HepG2 (cell line): Measurements from ENCODE around the gene GPC6. TPM values are rescaled to one million over a fixed set of nuclear protein-coding genes. Genes with fewer than 3 reads are reported as not detected.

Source experiments
- ATAC-seq: fragments of 200-7000 bp; cut with Tn5 transposase; 3 replicates; pipeline ENCODE4 v1.9.1; 2020; ENCODE audit warnings: mild to moderate bottlenecking, moderate library complexity
- BruUV-seq: library from RNA; stranded (reverse); fragments of 400-500 nt; replicated peaks from 2 replicates; lab custom pipeline; 2021; lab: Mats Ljungman, UMichigan
- CTCF ChIA-PET: fragments of 300-600 bp; formaldehyde crosslinking; extraction: SDS; loops from one replicate; lab custom pipeline; 2021; ENCODE audit warnings: low total read pairs, inconsistent platforms, low intra/inter-chr PET ratio; lab: Yijun Ruan, JAX
- POLR2A ChIA-PET: fragments of 350-600 bp; sonication (Branson Sonifier 250); formaldehyde crosslinking; loops from one replicate; lab custom pipeline; 2020; ENCODE audit warnings: antibody characterized with exemption, inconsistent platforms; lab: Yijun Ruan, JAX
- DNase-seq: peaks from one replicate; pipeline ENCODE4 v3.0.0-alpha.2; 2015; ENCODE audit warnings: low spot score
- FAIRE-seq: peaks from 3 replicates; lab custom pipeline; 2011; peaks lifted over from hg19 to GRCh38; lab: Jason Lieb, UNC
- H2AFZ ChIP-seq: one replicate; pipeline ENCODE4 v1.6.1; 2011; ENCODE audit warnings: low read length, inconsistent platforms
- H3K27ac ChIP-seq: fragments of 300-600 bp; 3 replicates; pipeline ENCODE4 v1.8.0; 2011; ENCODE audit warnings: mixed run types, mild to moderate bottlenecking, mixed read lengths, low read length, inconsistent platforms; ENCODE audit not compliant: insufficient read depth; ENCODE audit errors: extremely low read length
- H3K27me3 ChIP-seq, 2 experiments: fragments of 200-600 bp in 1 of 2; 2 replicates in 1 of 2; 3 replicates in 1 of 2; pipeline versions ENCODE4 v1.6.0 to v1.8.0; 2011; ENCODE audit warnings: low read length in 2 of 2, mild to moderate bottlenecking in 2 of 2, moderate library complexity in 2 of 2, inconsistent platforms in 1 of 2; ENCODE audit not compliant: insufficient read depth in 2 of 2, control insufficient read depth in 1 of 2
- H3K36me3 ChIP-seq, 2 experiments: fragments of 200-600 bp in 1 of 2; replicated peaks in 1 of 2; 2 replicates in 1 of 2; 3 replicates in 1 of 2; pipeline versions ENCODE4 v1.5.1 to v1.8.0; 2011; ENCODE audit warnings: low read length in 2 of 2, inconsistent platforms in 1 of 2; ENCODE audit not compliant: insufficient read depth in 2 of 2, control insufficient read depth in 1 of 2
- H3K4me1 ChIP-seq: 2 replicates; pipeline ENCODE4 v1.5.1; 2012; ENCODE audit warnings: low read length, inconsistent platforms; ENCODE audit not compliant: insufficient read depth
- H3K4me2 ChIP-seq: 2 replicates; pipeline ENCODE4 v1.6.0; 2011; ENCODE audit warnings: low read depth, low read length, inconsistent platforms
- H3K4me3 ChIP-seq, 3 experiments: fragments of 200-600 bp in 1 of 3; sonication (generic), shearing (Covaris generic) in 1 of 3; replicated peaks in 1 of 3; 2 replicates each; pipeline ENCODE4 v1.5.1; 2011 to 2016; ENCODE audit warnings: low read length in 3 of 3, inconsistent platforms in 2 of 3, low read depth in 2 of 3, mild to moderate bottlenecking in 2 of 3, control low read depth in 1 of 3, mixed read lengths in 1 of 3; ENCODE audit not compliant: insufficient read depth in 1 of 3
- H3K79me2 ChIP-seq: one replicate; pipeline ENCODE4 v1.6.1; 2011; ENCODE audit warnings: low read length, inconsistent platforms; ENCODE audit not compliant: insufficient read depth
- H3K9ac ChIP-seq: 2 replicates; pipeline ENCODE4 v1.6.0; 2011; ENCODE audit warnings: mild to moderate bottlenecking, low read depth, low read length, inconsistent platforms; ENCODE audit not compliant: insufficient read depth
- H3K9me3 ChIP-seq: 2 replicates; pipeline ENCODE4 v1.5.1; 2012; ENCODE audit warnings: mild to moderate bottlenecking, low read length
- H4K20me1 ChIP-seq: 2 replicates; pipeline ENCODE4 v1.6.0; 2011; ENCODE audit warnings: inconsistent platforms, mild to moderate bottlenecking, low read length, moderate library complexity; ENCODE audit not compliant: insufficient read depth
- FIP1L1 ChIP-seq: fragments of 200-400 bp; formaldehyde crosslinking; IDR thresholded peaks from 2 replicates; pipeline ENCODE4 v1.6.1; 2018; ENCODE audit warnings: low read depth, mild to moderate bottlenecking, low read length, moderate library complexity, borderline replicate concordance; ENCODE audit not compliant: insufficient read depth
- STAG1 ChIP-seq: sonication (generic); formaldehyde crosslinking; IDR thresholded peaks from 2 replicates; pipeline ENCODE4 v1.4.0; 2020; ENCODE audit warnings: missing genetic modification reagents
- ZFP41 ChIP-seq: sonication (generic); formaldehyde crosslinking; IDR thresholded peaks from 2 replicates; pipeline ENCODE4 v1.4.0; 2020; ENCODE audit warnings: mild to moderate bottlenecking, missing genetic modification reagents, borderline replicate concordance
- ZNF879 ChIP-seq: sonication (generic); formaldehyde crosslinking; IDR thresholded peaks from 2 replicates; pipeline ENCODE4 v1.8.1; 2023; ENCODE audit warnings: missing genetic modification reagents
- ZSCAN25 ChIP-seq: sonication (generic); formaldehyde crosslinking; IDR thresholded peaks from 2 replicates; pipeline ENCODE4 v1.8.0; 2022; ENCODE audit warnings: mild to moderate bottlenecking, missing genetic modification reagents
- WGBS: methylation state at CpG from one replicate; pipeline ENCODE4 v1.1.6; 2017; ENCODE audit warnings: low lambda C conversion rate; 5-methylcytosine and 5-hydroxymethylcytosine counted together
- in situ Hi-C: cut with HindIII; loops from 2 replicates; pipeline ENCODE4 v1.10.0; 2017; ENCODE audit warnings: low pct_unique_long_range_greater_than_20kb; ENCODE audit not compliant: extremely low pct_ligation_motif_present
- intact Hi-C: fragments of 100-400 bp; cut with micrococcal nuclease; formaldehyde crosslinking; loops from one replicate; pipeline ENCODE4 v1.10.0; 2022; ENCODE audit not compliant: unreplicated experiment
- polyA plus RNA-seq, 8 experiments: library from polyadenylated mRNA; depleted of rRNA in 3 of 8; stranded (reverse) in 7 of 8; unstranded in 1 of 8; fragments of >200 nt; fragmentation: Illumina TruSeq in 4 of 8; extraction: Trizol in 4 of 8; gene quantifications; 2 replicates each; pipeline versions ENCODE4 v1.2.1 to v1.2.3, GENCODE V29; 2011 to 2016; ENCODE audit warnings: low read depth in 4 of 8, missing spikeins in 1 of 8, mixed read lengths in 1 of 8; ENCODE audit not compliant: insufficient read depth in 1 of 8
- total RNA-seq, 5 experiments: library from RNA; depleted of rRNA; stranded (reverse); fragments of >200 nt; fragmentation: Illumina TruSeq; extraction: Trizol; gene quantifications; 2 replicates each; pipeline ENCODE4 v1.2.3, GENCODE V29; 2016; ENCODE audit warnings: low read depth in 1 of 5
- TF ChIP-seq, protein P1 (sequence below): sonication (generic); formaldehyde crosslinking; IDR thresholded peaks from 2 replicates; pipeline ENCODE4 v1.8.0; 2022; ENCODE audit warnings: missing genetic modification reagents, mild to moderate bottlenecking, moderate library complexity, borderline replicate concordance
- TF ChIP-seq, protein P2 (sequence below): sonication (generic); formaldehyde crosslinking; IDR thresholded peaks from 2 replicates; pipeline ENCODE4 v1.8.0; 2022; ENCODE audit warnings: missing genetic modification reagents, low read depth, mild to moderate bottlenecking, borderline replicate concordance
- TF ChIP-seq, protein P3 (sequence below): IDR thresholded peaks from 2 replicates; pipeline ENCODE4 v1.6.1; 2018; ENCODE audit warnings: missing genetic modification reagents, mild to moderate bottlenecking, missing compliant biosample characterization

The GPC6 gene
- total and polyA plus RNA-seq, 2 of the 13 experiments (the other 11 are each of a cell fraction or from before 2014, with no cell fraction given): 24.5 to 33.9 TPM

DNA sequence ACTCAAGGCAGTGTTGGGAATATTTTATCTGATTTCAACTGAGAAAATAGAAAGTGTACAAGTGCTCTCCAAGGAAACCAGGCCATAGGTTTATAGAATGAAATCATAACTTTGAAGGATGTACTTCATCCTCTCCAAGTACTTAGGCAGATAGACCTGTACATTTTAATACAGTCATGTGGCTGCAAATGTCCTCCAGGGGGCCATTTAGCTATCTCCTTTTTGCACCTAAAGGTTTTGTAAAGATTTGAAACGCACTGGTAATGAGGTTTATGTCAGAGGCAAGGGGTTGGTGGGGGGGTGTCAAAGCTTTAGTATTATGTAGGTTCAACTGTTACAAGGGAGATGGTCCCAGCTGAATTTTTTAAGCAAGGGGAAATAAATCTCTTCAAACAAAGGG, 888.4 kb downstream of the GPC6 start:
- WGBS: 93% methylated on average over 1 of the region's 1 CpG
- Histone ChIP-seq H3K36me3 (no peaks in the 10 kb centered on the region), H2AFZ (no peak overlapping the region), H3K4me3 (no peak overlapping the region), H3K27me3 (no peaks in the 10 kb centered on the region), H3K9ac (no peak overlapping the region), H3K4me2 (no peak overlapping the region), H4K20me1 (no peaks in the 10 kb centered on the region), H3K79me2 (no peaks in the 10 kb centered on the region), H3K4me1 (peaks cover 23% of the 10 kb centered on the region), H3K27ac (no peak overlapping the region), H3K9me3 (no peaks in the 10 kb centered on the region)
- TF ChIP-seq ZFP41 (CRISPR knock-in tag) (no peak), ZNF879 (CRISPR knock-in tag) (no peak), STAG1 (0 out of 2 replicates have a peak, but pooled peaks have one; percentile 13), FIP1L1 (no peak), ZSCAN25 (CRISPR knock-in tag) (no peak)
- TF ChIP-seq, protein P1, sequence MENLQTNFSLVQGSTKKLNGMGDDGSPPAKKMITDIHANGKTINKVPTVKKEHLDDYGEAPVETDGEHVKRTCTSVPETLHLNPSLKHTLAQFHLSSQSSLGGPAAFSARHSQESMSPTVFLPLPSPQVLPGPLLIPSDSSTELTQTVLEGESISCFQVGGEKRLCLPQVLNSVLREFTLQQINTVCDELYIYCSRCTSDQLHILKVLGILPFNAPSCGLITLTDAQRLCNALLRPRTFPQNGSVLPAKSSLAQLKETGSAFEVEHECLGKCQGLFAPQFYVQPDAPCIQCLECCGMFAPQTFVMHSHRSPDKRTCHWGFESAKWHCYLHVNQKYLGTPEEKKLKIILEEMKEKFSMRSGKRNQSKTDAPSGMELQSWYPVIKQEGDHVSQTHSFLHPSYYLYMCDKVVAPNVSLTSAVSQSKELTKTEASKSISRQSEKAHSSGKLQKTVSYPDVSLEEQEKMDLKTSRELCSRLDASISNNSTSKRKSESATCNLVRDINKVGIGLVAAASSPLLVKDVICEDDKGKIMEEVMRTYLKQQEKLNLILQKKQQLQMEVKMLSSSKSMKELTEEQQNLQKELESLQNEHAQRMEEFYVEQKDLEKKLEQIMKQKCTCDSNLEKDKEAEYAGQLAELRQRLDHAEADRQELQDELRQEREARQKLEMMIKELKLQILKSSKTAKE: no peak
- TF ChIP-seq, protein P2, sequence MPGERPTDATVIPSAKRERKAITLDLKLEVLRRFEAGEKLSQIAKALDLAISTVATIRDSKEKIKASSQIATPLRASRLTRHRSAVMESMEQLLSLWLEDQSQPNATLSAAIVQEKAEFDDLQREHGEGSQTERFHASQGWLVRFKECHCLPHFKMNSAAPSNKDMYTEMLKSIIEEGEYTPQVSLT: no peak
- TF ChIP-seq, protein P3, sequence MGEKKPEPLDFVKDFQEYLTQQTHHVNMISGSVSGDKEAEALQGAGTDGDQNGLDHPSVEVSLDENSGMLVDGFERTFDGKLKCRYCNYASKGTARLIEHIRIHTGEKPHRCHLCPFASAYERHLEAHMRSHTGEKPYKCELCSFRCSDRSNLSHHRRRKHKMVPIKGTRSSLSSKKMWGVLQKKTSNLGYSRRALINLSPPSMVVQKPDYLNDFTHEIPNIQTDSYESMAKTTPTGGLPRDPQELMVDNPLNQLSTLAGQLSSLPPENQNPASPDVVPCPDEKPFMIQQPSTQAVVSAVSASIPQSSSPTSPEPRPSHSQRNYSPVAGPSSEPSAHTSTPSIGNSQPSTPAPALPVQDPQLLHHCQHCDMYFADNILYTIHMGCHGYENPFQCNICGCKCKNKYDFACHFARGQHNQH (CRISPR knock-in tag): no peak
- in situ Hi-C loops: no loop called here
- ATAC-seq (no peak), DNase-seq (no peak), FAIRE-seq (no peak)
- no TSS peak for BruUV-seq
- intact Hi-C loops: loop anchor here (10.0 kb wide), 2 partner anchors 180 to 890 kb away; partner anchors contain the start of gene GPC6
- ChIA-PET CTCF (interaction anchor here (1.2 kb wide), 1 partner anchor 247 kb away, joined by 4 read pairs; no protein-coding TSS in a partner anchor), POLR2A (interaction anchor here (0.8 kb wide), 1 partner anchor 15 kb away, joined by 4 read pairs; no protein-coding TSS in a partner anchor)
